Measurements from ENCODE around the gene EXOSC2. TPM values are rescaled to one million over a fixed set of nuclear protein-coding genes. Genes with fewer than 3 reads are reported as not detected.

Gene EXOSC2
- total and polyA plus RNA-seq, 2 of the 8 experiments (the other 6 are each of a cell fraction or from before 2014, with no cell fraction given), result 47.8 to 93.6 TPM

DNA sequence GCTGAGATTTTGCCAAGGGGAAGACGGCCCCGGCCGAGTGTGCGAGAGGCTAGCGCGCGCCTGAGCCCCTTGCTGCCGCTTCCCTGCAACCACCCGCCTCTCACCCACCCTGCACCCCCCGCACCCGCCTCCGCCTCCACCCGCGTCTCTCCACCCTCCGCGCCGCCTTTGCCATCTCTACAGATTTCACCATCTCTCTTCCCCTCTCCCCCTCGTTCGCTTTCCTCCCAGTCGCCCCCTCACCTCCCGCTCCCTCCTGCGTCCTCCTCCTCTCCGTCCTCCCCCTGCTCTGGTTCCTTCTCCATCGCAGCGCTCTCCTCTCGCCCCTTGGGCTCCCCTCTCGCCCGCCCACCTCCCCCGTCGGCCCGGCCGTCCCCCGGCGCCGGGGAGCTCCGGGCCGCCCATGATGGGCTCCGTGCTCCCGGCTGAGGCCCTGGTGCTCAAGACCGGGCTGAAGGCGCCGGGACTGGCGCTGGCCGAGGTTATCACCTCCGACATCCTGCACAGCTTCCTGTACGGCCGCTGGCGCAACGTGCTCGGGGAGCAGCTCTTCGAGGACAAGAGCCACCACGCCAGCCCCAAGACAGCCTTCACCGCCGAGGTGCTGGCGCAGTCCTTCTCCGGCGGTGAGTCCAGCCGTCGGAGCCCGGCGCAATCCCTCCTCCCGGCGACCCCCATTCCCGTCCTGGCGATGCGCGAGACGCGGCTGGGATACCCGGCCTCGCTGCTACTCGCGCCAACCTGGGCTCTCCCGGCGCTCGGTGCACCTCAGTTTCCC is 29.1 kb upstream of the EXOSC2 start, which contains the start of gene PRDM12:
PRDM12 (plus strand) TSS at position 344 of the 778 bp plus-strand sequence; CDS start at position 404, 60 bp downstream.
- no peak within 1 kb of the TSS for H3K23ac ChIP-seq (ENCODE audit: insufficient read length)
- peak within 1 kb of the TSS; percentile 62 to 74 for H3K4me2 ChIP-seq (ENCODE audit: insufficient read depth in 1 of 2, low read depth in 2 of 2, low read length in 2 of 2)
- TF ChIP-seq, protein P1, sequence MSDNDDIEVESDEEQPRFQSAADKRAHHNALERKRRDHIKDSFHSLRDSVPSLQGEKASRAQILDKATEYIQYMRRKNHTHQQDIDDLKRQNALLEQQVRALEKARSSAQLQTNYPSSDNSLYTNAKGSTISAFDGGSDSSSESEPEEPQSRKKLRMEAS (IDR thresholded peaks at IDR 0.05), result peak; percentile 85
- TF ChIP-seq, protein P2, sequence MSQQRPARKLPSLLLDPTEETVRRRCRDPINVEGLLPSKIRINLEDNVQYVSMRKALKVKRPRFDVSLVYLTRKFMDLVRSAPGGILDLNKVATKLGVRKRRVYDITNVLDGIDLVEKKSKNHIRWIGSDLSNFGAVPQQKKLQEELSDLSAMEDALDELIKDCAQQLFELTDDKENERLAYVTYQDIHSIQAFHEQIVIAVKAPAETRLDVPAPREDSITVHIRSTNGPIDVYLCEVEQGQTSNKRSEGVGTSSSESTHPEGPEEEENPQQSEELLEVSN (IDR thresholded peaks at IDR 0.05), result peak; percentile 79
- TF ChIP-seq POU5F1 (IDR thresholded peaks at IDR 0.05; ENCODE audit: low read depth, low read length) (no peak), RXRA (IDR thresholded peaks at IDR 0.05; ENCODE audit: insufficient read depth, low read depth, low read length) (no peak), KDM4A (IDR thresholded peaks at IDR 0.05; ENCODE audit: low read depth, low read length, severe bottlenecking) (peak; percentile 48), TBP (IDR thresholded peaks at IDR 0.05; ENCODE audit: low read depth, low read length) (no peak), SIX5 (IDR thresholded peaks at IDR 0.05; ENCODE audit: low read depth, low read length) (no peak), TCF12 (IDR thresholded peaks at IDR 0.05; ENCODE audit: low read depth, low read length) (no peak), CHD2 (IDR thresholded peaks at IDR 0.05; ENCODE audit: low read length) (no peak)
- H2BK5ac ChIP-seq (ENCODE audit: low read depth, low read length), result 0 out of 2 replicates have a peak within 1 kb of the TSS, but pooled peaks have one; percentile 24
- H2AK5ac ChIP-seq (ENCODE audit: low read depth, low read length), result no peak within 1 kb of the TSS
- no peak within 1 kb of the TSS for H3K56ac ChIP-seq (replicated peaks; ENCODE audit: insufficient read length, low read depth, low read length)
- ChIA-PET CTCF (ENCODE audit: partially characterized antibody) (interaction anchor here (0.7 to 2.0 kb wide), 4 partner anchors 18 to 227 kb away, joined by 3 to 7 read pairs (median 4); no protein-coding TSS in a partner anchor), POLR2A (ENCODE audit: partially characterized antibody) (interaction anchor here (1.0 to 2.4 kb wide), 2 partner anchors 16 to 62 kb away, joined by 3 to 9 read pairs; no protein-coding TSS in a partner anchor)
- peaks cover 0 to 6% (median 0%) of the 10 kb centered on the region in 4 experiments; a peak in 1 of 8 replicates for H3K36me3 ChIP-seq (ENCODE audit: control insufficient read depth in 2 of 4, insufficient read depth in 4 of 4, low read length in 3 of 4)
- no peaks in the 10 kb centered on the region for H3K9me3 ChIP-seq (ENCODE audit: insufficient read depth in 2 of 2, low read depth in 1 of 2, low read length in 1 of 2)
- H2BK20ac ChIP-seq (ENCODE audit: low read length), result peak within 1 kb of the TSS; percentile 72; the same call in 1 of the 2 replicates
- H3K9ac ChIP-seq (replicated peaks in 1 of 4; ENCODE audit: extremely low read depth in 1 of 4, low read depth in 3 of 4, low read length in 3 of 4), result no peak within 1 kb of the TSS
- DNase-seq (ENCODE audit: low read depth in 1 of 2, low spot score in 2 of 2), result peak in 1 of 2 experiments; percentile 77
- H4K20me1 ChIP-seq (replicated peaks in 1 of 2; ENCODE audit: control insufficient read depth in 1 of 2, insufficient read depth in 2 of 2, low read length in 2 of 2), result peaks cover 7 to 19% of the 10 kb centered on the region in 2 experiments
- peaks cover 90 to 95% (median 94%) of the 10 kb centered on the region in 4 experiments for H3K27me3 ChIP-seq (replicated peaks in 1 of 4; ENCODE audit: control insufficient read depth in 3 of 4, extremely low read depth in 1 of 4, insufficient read depth in 3 of 4, low read length in 3 of 4)
- 4% methylated on average over 36 of the region's 76 CpGs; no CpG with 5 or more reads in 1 of the 2 experiments for WGBS, 2 experiments (ENCODE audit: extremely low coverage in 1 of 2, insufficient coverage in 1 of 2, insufficient read length in 1 of 2, insufficient replicate concordance in 2 of 2, low coverage in 1 of 2, low lambda C conversion rate in 2 of 2, missing lambda C conversion rate in 1 of 2)
- H3K79me1 ChIP-seq (ENCODE audit: low read depth, low read length), result no peaks in the 10 kb centered on the region
- H3K18ac ChIP-seq (ENCODE audit: extremely low read depth, low read length), result peak within 1 kb of the TSS; percentile 60
- H2BK120ac ChIP-seq (replicated peaks; ENCODE audit: low read depth, low read length), result no peak within 1 kb of the TSS
- peak within 1 kb of the TSS; percentile 38; the same call in 1 of the 2 replicates for H2AFZ ChIP-seq (ENCODE audit: low read length)
- H3K23me2 ChIP-seq (ENCODE audit: low read depth, low read length), result peaks cover 12% of the 10 kb centered on the region; the same call in 1 of the 2 replicates
- H2BK12ac ChIP-seq (ENCODE audit: low read depth, low read length), result peak within 1 kb of the TSS; percentile 94; the same call in 1 of the 2 replicates
- H3K27ac ChIP-seq (ENCODE audit: low read depth, low read length), result no peak within 1 kb of the TSS
- H3K4me3 ChIP-seq (ENCODE audit: extremely low read depth in 1 of 4, insufficient read depth in 2 of 4, low read depth in 3 of 4, low read length in 4 of 4), result peak within 1 kb of the TSS; percentile 31 to 62 (median 33)
- peak within 1 kb of the TSS; percentile 71; the same call in 1 of the 2 replicates for H4K8ac ChIP-seq (ENCODE audit: extremely low read depth, insufficient read depth, low read length)
- H4K91ac ChIP-seq (replicated peaks; ENCODE audit: insufficient read length, low read length), result no peak within 1 kb of the TSS
- no peaks in the 10 kb centered on the region for H3K79me2 ChIP-seq (ENCODE audit: control insufficient read depth in 1 of 2, insufficient read depth in 2 of 2, low read length in 2 of 2)
- H3K14ac ChIP-seq (ENCODE audit: insufficient read length), result no peak within 1 kb of the TSS
- H3K4ac ChIP-seq (replicated peaks; ENCODE audit: insufficient read length, low read depth, low read length), result no peak within 1 kb of the TSS
- FAIRE-seq, result no peak
- no peak within 1 kb of the TSS for H4K5ac ChIP-seq (ENCODE audit: insufficient read length, low read depth, low read length)
- H2BK15ac ChIP-seq (ENCODE audit: low read length), result peak within 1 kb of the TSS; percentile 95; the same call in 1 of the 2 replicates
- peaks cover 4 to 45% (median 28%) of the 10 kb centered on the region in 4 experiments for H3K4me1 ChIP-seq (replicated peaks in 1 of 4; ENCODE audit: control insufficient read depth in 3 of 4, insufficient read depth in 4 of 4, low read length in 3 of 4)

All from H1 (cell line).